Measurements from ENCODE around the gene INHBE.

The INHBE gene

GRCh38 chr12:57462251-57462911 lies 7.3 kb downstream of the INHBE start:
- peaks cover 31% of the 10 kb centered on the region for H3K4me1 Mint-ChIP-seq (ENCODE audit: low read depth)
- H3K27me3 Mint-ChIP-seq: no peaks in the 10 kb centered on the region
- no peaks in the 10 kb centered on the region for H3K9me3 Mint-ChIP-seq (ENCODE audit: low read depth)
- H3K4me3 Mint-ChIP-seq: peak overlapping the region; percentile 96
- H3K36me3 Mint-ChIP-seq: peaks cover 3% of the 10 kb centered on the region
- peak overlapping the region; percentile 85 for H3K27ac Mint-ChIP-seq

GRCh38 chr12:57462912-57463253 lies 7.8 kb downstream of the INHBE start:
- no peaks in the 10 kb centered on the region for H3K9me3 Mint-ChIP-seq (ENCODE audit: low read depth)
- peak overlapping the region; percentile 96 for H3K4me3 Mint-ChIP-seq
- peaks cover 3% of the 10 kb centered on the region for H3K36me3 Mint-ChIP-seq
- H3K27ac Mint-ChIP-seq: peak overlapping the region; percentile 85
- no peaks in the 10 kb centered on the region for H3K27me3 Mint-ChIP-seq
- H3K4me1 Mint-ChIP-seq (ENCODE audit: low read depth): peaks cover 31% of the 10 kb centered on the region

- Mint-ChIP-seq H3K4me3 (no peak overlapping the region), H3K9me3 (ENCODE audit: low read depth) (no peaks in the 10 kb centered on the region), H3K4me1 (ENCODE audit: low read depth) (peaks cover 18% of the 10 kb centered on the region), H3K36me3 (peaks cover 8% of the 10 kb centered on the region), H3K27me3 (no peaks in the 10 kb centered on the region), H3K27ac (no peak overlapping the region)
Observed at GRCh38 chr12:57464569-57464968, 9.5 kb downstream of the INHBE start.

GRCh38 chr12:57465030-57465746 lies 10.1 kb downstream of the INHBE start:
- H3K27ac Mint-ChIP-seq: no peak overlapping the region
- H3K9me3 Mint-ChIP-seq (ENCODE audit: low read depth): no peaks in the 10 kb centered on the region
- H3K36me3 Mint-ChIP-seq: peaks cover 8% of the 10 kb centered on the region
- H3K4me1 Mint-ChIP-seq (ENCODE audit: low read depth): peaks cover 20% of the 10 kb centered on the region
- no peaks in the 10 kb centered on the region for H3K27me3 Mint-ChIP-seq
- no peak overlapping the region for H3K4me3 Mint-ChIP-seq

- H3K27ac Mint-ChIP-seq: no peak overlapping the region
- no peaks in the 10 kb centered on the region for H3K9me3 Mint-ChIP-seq (ENCODE audit: low read depth)
- H3K4me3 Mint-ChIP-seq: no peak overlapping the region
- H3K27me3 Mint-ChIP-seq: no peaks in the 10 kb centered on the region
- peaks cover 8% of the 10 kb centered on the region for H3K36me3 Mint-ChIP-seq
- H3K4me1 Mint-ChIP-seq (ENCODE audit: low read depth): peaks cover 15% of the 10 kb centered on the region
Observed at GRCh38 chr12:57465747-57466505, 10.8 kb downstream of the INHBE start.

- no peaks in the 10 kb centered on the region for H3K9me3 Mint-ChIP-seq (ENCODE audit: low read depth)
- no peak overlapping the region for H3K4me3 Mint-ChIP-seq
- H3K36me3 Mint-ChIP-seq: peaks cover 8% of the 10 kb centered on the region
- no peaks in the 10 kb centered on the region for H3K27me3 Mint-ChIP-seq
- peaks cover 15% of the 10 kb centered on the region for H3K4me1 Mint-ChIP-seq (ENCODE audit: low read depth)
- peak overlapping the region; percentile 29 for H3K27ac Mint-ChIP-seq
Observed at GRCh38 chr12:57467212-57467874, 12.2 kb downstream of the INHBE start.

GRCh38 chr12:57467915-57468314 lies 12.8 kb downstream of the INHBE start:
- H3K9me3 Mint-ChIP-seq (ENCODE audit: low read depth): no peaks in the 10 kb centered on the region
- no peaks in the 10 kb centered on the region for H3K27me3 Mint-ChIP-seq
- H3K4me1 Mint-ChIP-seq (ENCODE audit: low read depth): peaks cover 16% of the 10 kb centered on the region
- no peak overlapping the region for H3K4me3 Mint-ChIP-seq
- H3K27ac Mint-ChIP-seq: peak overlapping the region; percentile 29
- H3K36me3 Mint-ChIP-seq: peaks cover 8% of the 10 kb centered on the region

- H3K27ac Mint-ChIP-seq: peak overlapping the region; percentile 41
- no peaks in the 10 kb centered on the region for H3K27me3 Mint-ChIP-seq
- H3K4me1 Mint-ChIP-seq (ENCODE audit: low read depth): peaks cover 26% of the 10 kb centered on the region
- H3K9me3 Mint-ChIP-seq (ENCODE audit: low read depth): no peaks in the 10 kb centered on the region
- peaks cover 14% of the 10 kb centered on the region for H3K36me3 Mint-ChIP-seq
- H3K4me3 Mint-ChIP-seq: no peak overlapping the region
Observed at GRCh38 chr12:57469296-57470164, 14.4 kb downstream of the INHBE start.

- H3K27ac Mint-ChIP-seq: no peak overlapping the region
- peaks cover 32% of the 10 kb centered on the region for H3K4me1 Mint-ChIP-seq (ENCODE audit: low read depth)
- peaks cover 16% of the 10 kb centered on the region for H3K36me3 Mint-ChIP-seq
Observed at GRCh38 chr12:57470286-57470969, 15.3 kb downstream of the INHBE start.

GRCh38 chr12:57470970-57471656 lies 16.0 kb downstream of the INHBE start:
- no peak overlapping the region for H3K4me3 Mint-ChIP-seq

More at GRCh38 chr12:57470286-57470969, 15.3 kb downstream of the INHBE start:
- Mint-ChIP-seq H3K27me3 (no peaks in the 10 kb centered on the region), H3K4me3 (no peak overlapping the region), H3K9me3 (ENCODE audit: low read depth) (no peaks in the 10 kb centered on the region)

GRCh38 chr12:57471661-57472060 lies 16.6 kb downstream of the INHBE start:
- no peak overlapping the region for H3K4me3 Mint-ChIP-seq
- no peaks in the 10 kb centered on the region for H3K27me3 Mint-ChIP-seq
- H3K4me1 Mint-ChIP-seq (ENCODE audit: low read depth): peaks cover 41% of the 10 kb centered on the region
- no peaks in the 10 kb centered on the region for H3K9me3 Mint-ChIP-seq (ENCODE audit: low read depth)
- peaks cover 16% of the 10 kb centered on the region for H3K36me3 Mint-ChIP-seq
- H3K27ac Mint-ChIP-seq: no peak overlapping the region

More at GRCh38 chr12:57470970-57471656, 16.0 kb downstream of the INHBE start:
- Mint-ChIP-seq H3K27ac (no peak overlapping the region), H3K4me1 (ENCODE audit: low read depth) (peaks cover 35% of the 10 kb centered on the region), H3K36me3 (peaks cover 16% of the 10 kb centered on the region), H3K27me3 (no peaks in the 10 kb centered on the region), H3K9me3 (ENCODE audit: low read depth) (no peaks in the 10 kb centered on the region)

- Mint-ChIP-seq H3K36me3 (peaks cover 13% of the 10 kb centered on the region), H3K27ac (peak overlapping the region; percentile 58), H3K4me1 (ENCODE audit: low read depth) (peaks cover 47% of the 10 kb centered on the region), H3K27me3 (no peaks in the 10 kb centered on the region), H3K9me3 (ENCODE audit: low read depth) (no peaks in the 10 kb centered on the region), H3K4me3 (no peak overlapping the region)
Observed at GRCh38 chr12:57472391-57472790, 17.3 kb downstream of the INHBE start.

GRCh38 chr12:57473392-57473791 lies 18.3 kb downstream of the INHBE start:
- Mint-ChIP-seq H3K9me3 (ENCODE audit: low read depth) (no peaks in the 10 kb centered on the region), H3K27me3 (no peaks in the 10 kb centered on the region), H3K27ac (peak overlapping the region; percentile 90), H3K36me3 (peaks cover 9% of the 10 kb centered on the region), H3K4me3 (peak overlapping the region; percentile 88), H3K4me1 (ENCODE audit: low read depth) (peaks cover 55% of the 10 kb centered on the region)

Data from activated naive CD8-positive, alpha-beta T cell (primary cell).